K562 (cell line): Measurements from ENCODE around the gene ZKSCAN3. TPM values are rescaled to one million over a fixed set of nuclear protein-coding genes. Genes with fewer than 3 reads are reported as not detected.

Experiments used
- BCL6 ChIP-seq: fragments of 250-450 bp; sonication (Bioruptor Pico); IDR thresholded peaks from 2 replicates; pipeline ENCODE4 v1.4.0; 2020
- ETV1 ChIP-seq: fragments of 450-650 bp; conservative IDR thresholded peaks from 2 replicates; pipeline ENCODE4 v1.6.1; 2016; ENCODE audit warnings: missing genetic modification characterization, control low read depth, low read depth, missing compliant biosample characterization
- EZH2 ChIP-seq: IDR thresholded peaks from 2 replicates; pipeline ENCODE4 v1.6.1; 2012; ENCODE audit warnings: low read depth, mild to moderate bottlenecking, inconsistent platforms, low read length, borderline replicate concordance
- FOXA3 ChIP-seq, 2 experiments: fragments of 450-650 bp in 1 of 2; sonication (generic) in 1 of 2; formaldehyde crosslinking; IDR thresholded peaks in 1 of 2; conservative IDR thresholded peaks in 1 of 2; 2 replicates each; pipeline versions ENCODE4 v1.4.0 to v1.8.0; 2020 to 2022; ENCODE audit warnings: mild to moderate bottlenecking in 2 of 2, missing genetic modification reagents in 1 of 2
- FOXJ2 ChIP-seq: fragments of 200-800 bp; sonication (Bioruptor generic); IDR thresholded peaks from 2 replicates; pipeline ENCODE4 v1.6.1; 2016; ENCODE audit warnings: missing genetic modification characterization, missing compliant biosample characterization
- FOXM1 ChIP-seq, 2 experiments: fragments of 450-650 bp in 1 of 2; sonication (generic) in 1 of 2; formaldehyde crosslinking in 1 of 2; IDR thresholded peaks; 2 replicates each; pipeline versions ENCODE4 v1.6.1 to v1.9.0; 2017 to 2022; ENCODE audit warnings: low read depth in 2 of 2, mild to moderate bottlenecking in 2 of 2, missing genetic modification reagents in 1 of 2, moderate library complexity in 1 of 2
- GABPB1 ChIP-seq: sonication (generic); formaldehyde crosslinking; IDR thresholded peaks from 2 replicates; pipeline ENCODE4 v1.8.0; 2022; ENCODE audit warnings: mild to moderate bottlenecking, missing genetic modification reagents
- GATAD2B ChIP-seq: fragments of 450-650 bp; IDR thresholded peaks from 2 replicates; pipeline ENCODE4 v1.6.1; 2017; ENCODE audit warnings: mild to moderate bottlenecking, borderline replicate concordance
- KLF16 ChIP-seq: IDR thresholded peaks from 2 replicates; pipeline ENCODE4 v1.6.1; 2016; ENCODE audit warnings: antibody characterized with exemption
- LEF1 ChIP-seq: fragments of 450-650 bp; IDR thresholded peaks from 2 replicates; pipeline ENCODE4 v1.6.1; 2016; ENCODE audit warnings: mild to moderate bottlenecking
- MCM3 ChIP-seq: fragments of 450-650 bp; IDR thresholded peaks from 2 replicates; pipeline ENCODE4 v1.6.1; 2016
- MTF1 ChIP-seq: fragments of 250-450 bp; sonication (Bioruptor Pico); IDR thresholded peaks from 2 replicates; pipeline ENCODE4 v1.9.0; 2021; ENCODE audit warnings: moderate library complexity, mild to moderate bottlenecking, inconsistent platforms, borderline replicate concordance
- SP2 ChIP-seq: IDR thresholded peaks from 2 replicates; pipeline ENCODE4 v1.6.1; 2011; ENCODE audit warnings: mild to moderate bottlenecking, low read depth, low read length, moderate library complexity; ENCODE audit not compliant: poor library complexity, severe bottlenecking; ENCODE audit errors: extremely low read depth
- SRF ChIP-seq, 2 experiments: fragments of 250-450, 450-650 bp in 1 of 2; sonication (Bioruptor Pico) in 1 of 2; sonication (generic) in 1 of 2; formaldehyde crosslinking; IDR thresholded peaks; 2 replicates each; pipeline versions ENCODE4 v1.5.0 to v1.5.1; 2020 to 2022; ENCODE audit warnings: mild to moderate bottlenecking in 1 of 2, missing genetic modification reagents in 1 of 2
- SUPT5H ChIP-seq: fragments of 450-650 bp; IDR thresholded peaks from 2 replicates; pipeline ENCODE4 v1.6.1; 2016
- TCF7L2 ChIP-seq: fragments of 150-350 bp; IDR thresholded peaks from 2 replicates; pipeline ENCODE4 v1.6.1; 2016; ENCODE audit warnings: low read depth, mild to moderate bottlenecking, low read length, moderate library complexity
- ZBTB1 ChIP-seq: sonication (generic); formaldehyde crosslinking; IDR thresholded peaks from 2 replicates; pipeline ENCODE4 v1.8.1; 2023; ENCODE audit warnings: missing genetic modification reagents, low read depth, mild to moderate bottlenecking, borderline replicate concordance
- ZC3H8 ChIP-seq: fragments of 450-650 bp; IDR thresholded peaks from 2 replicates; pipeline ENCODE4 v1.6.1; 2017
- ZNF699 ChIP-seq: fragments of 250-450 bp; sonication (Bioruptor Pico); IDR thresholded peaks from 2 replicates; pipeline ENCODE4 v1.8.0; 2021; ENCODE audit warnings: mild to moderate bottlenecking, moderate library complexity; ENCODE audit not compliant: insufficient replicate concordance
- ZNF830 ChIP-seq: fragments of 250-450 bp; sonication (Bioruptor Pico); IDR thresholded peaks from 2 replicates; pipeline ENCODE4 v1.5.0; 2021; ENCODE audit warnings: mild to moderate bottlenecking
- polyA plus RNA-seq, 8 experiments: library from polyadenylated mRNA; depleted of rRNA in 4 of 8; stranded (reverse) in 5 of 8; unstranded in 3 of 8; fragments of >200 nt; fragmentation: Nextera tagmentation in 2 of 8; fragmentation: Illumina TruSeq in 1 of 8; extraction: Ambion mirVana in 2 of 8; extraction: Trizol in 1 of 8; gene quantifications; 2 replicates each; pipeline versions ENCODE4 v1.2.1 to v1.2.3, GENCODE V29; 2011 to 2014; ENCODE audit warnings: inconsistent platforms in 1 of 8, missing spikeins in 1 of 8
- total RNA-seq, 7 experiments: library from RNA; depleted of rRNA in 6 of 7; stranded (reverse); fragments of >200 nt in 6 of 7; fragmentation: Illumina TruSeq in 2 of 7; extraction: Trizol in 2 of 7; gene quantifications; 2 replicates each; pipeline versions ENCODE4 v1.2.1 to v1.2.3, GENCODE V29; 2011 to 2021; ENCODE audit warnings: low replicate concordance in 1 of 7
- TF ChIP-seq, protein P1 (sequence below): fragments of 450-650 bp; formaldehyde crosslinking; IDR thresholded peaks from 2 replicates; pipeline ENCODE4 v1.4.0; 2022; ENCODE audit warnings: missing genetic modification characterization
- TF ChIP-seq, protein P2 (sequence below): fragments of 450-650 bp; IDR thresholded peaks from 2 replicates; pipeline ENCODE4 v1.6.1; 2018; ENCODE audit not compliant: partially characterized antibody

ZKSCAN3 gene
- total and polyA plus RNA-seq, 9 of the 15 experiments (the other 6 are each of a cell fraction or from before 2014, with no cell fraction given), result 3.0 to 12.4 (median 10.2) TPM

DNA sequence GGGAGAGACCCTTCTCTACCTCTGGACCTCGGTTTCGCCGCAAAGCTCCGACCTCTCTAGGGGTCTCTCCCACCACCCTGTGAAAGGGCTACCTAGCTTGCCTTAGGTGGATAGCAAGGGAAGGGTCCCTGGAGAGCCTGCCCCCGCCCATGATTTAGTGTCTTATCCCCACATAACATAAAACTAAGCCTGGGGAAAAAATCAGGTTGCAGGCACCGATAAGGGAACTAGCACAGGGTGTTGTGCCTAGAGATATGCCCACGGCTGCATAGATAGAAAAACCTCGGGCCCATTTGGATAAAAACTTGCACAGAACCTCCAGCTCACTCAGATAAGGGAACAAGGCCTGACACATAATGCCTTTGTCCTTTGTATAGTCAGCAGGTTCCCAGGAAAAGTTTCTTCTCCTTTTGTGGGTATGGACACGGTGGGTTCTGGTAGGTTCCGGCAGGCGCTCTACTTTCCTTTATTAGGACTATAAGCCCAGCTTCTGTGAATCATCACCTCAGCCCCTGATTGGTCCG, 14.6 kb upstream of the ZKSCAN3 start (continued):
- no peak for TF ChIP-seq FOXA3 (CRISPR knock-in tag; conservative IDR thresholded peaks at IDR 0.05 in 1 of 2, IDR thresholded peaks at IDR 0.05 in 1 of 2)
- TF ChIP-seq, protein P1, sequence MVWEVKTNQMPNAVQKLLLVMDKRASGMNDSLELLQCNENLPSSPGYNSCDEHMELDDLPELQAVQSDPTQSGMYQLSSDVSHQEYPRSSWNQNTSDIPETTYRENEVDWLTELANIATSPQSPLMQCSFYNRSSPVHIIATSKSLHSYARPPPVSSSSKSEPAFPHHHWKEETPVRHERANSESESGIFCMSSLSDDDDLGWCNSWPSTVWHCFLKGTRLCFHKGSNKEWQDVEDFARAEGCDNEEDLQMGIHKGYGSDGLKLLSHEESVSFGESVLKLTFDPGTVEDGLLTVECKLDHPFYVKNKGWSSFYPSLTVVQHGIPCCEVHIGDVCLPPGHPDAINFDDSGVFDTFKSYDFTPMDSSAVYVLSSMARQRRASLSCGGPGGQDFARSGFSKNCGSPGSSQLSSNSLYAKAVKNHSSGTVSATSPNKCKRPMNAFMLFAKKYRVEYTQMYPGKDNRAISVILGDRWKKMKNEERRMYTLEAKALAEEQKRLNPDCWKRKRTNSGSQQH (CRISPR knock-in tag), result peak; percentile 80
- TF ChIP-seq SRF (CRISPR knock-in tag; IDR thresholded peaks at IDR 0.05), result peak; percentile 70 to 97; a peak in 3 of 4 replicates
- no peak for TF ChIP-seq MCM3
- peak; percentile 3; the same call in 1 of the 2 replicates for TF ChIP-seq ZNF830 (CRISPR knock-in tag)
- peak; percentile 97 for TF ChIP-seq GATAD2B
- TF ChIP-seq ZNF699 (CRISPR knock-in tag), result no peak
- TF ChIP-seq TCF7L2, result 0 out of 2 replicates have a peak, but pooled peaks have one; percentile 38
- peak; percentile 71; the same call in 1 of the 2 replicates for TF ChIP-seq BCL6 (CRISPR knock-in tag)
- TF ChIP-seq EZH2, result peak; percentile 65; the same call in 1 of the 2 replicates
- no peak for TF ChIP-seq MTF1
- TF ChIP-seq ZC3H8, result no peak
- no peak for TF ChIP-seq GABPB1 (CRISPR knock-in tag)
- no peak for TF ChIP-seq SUPT5H
- TF ChIP-seq SP2, result no peak
- peak; percentile 92 for TF ChIP-seq FOXJ2 (tag)
- TF ChIP-seq FOXM1 (IDR thresholded peaks at IDR 0.05; ENCODE audit: low read depth), result peak; percentile 97
- no peak for TF ChIP-seq FOXM1 (CRISPR knock-in tag; IDR thresholded peaks at IDR 0.05; ENCODE audit: low read depth)
- TF ChIP-seq ETV1 (tag), result peak; percentile 74
- TF ChIP-seq LEF1, result peak; percentile 48
- TF ChIP-seq, protein P2, sequence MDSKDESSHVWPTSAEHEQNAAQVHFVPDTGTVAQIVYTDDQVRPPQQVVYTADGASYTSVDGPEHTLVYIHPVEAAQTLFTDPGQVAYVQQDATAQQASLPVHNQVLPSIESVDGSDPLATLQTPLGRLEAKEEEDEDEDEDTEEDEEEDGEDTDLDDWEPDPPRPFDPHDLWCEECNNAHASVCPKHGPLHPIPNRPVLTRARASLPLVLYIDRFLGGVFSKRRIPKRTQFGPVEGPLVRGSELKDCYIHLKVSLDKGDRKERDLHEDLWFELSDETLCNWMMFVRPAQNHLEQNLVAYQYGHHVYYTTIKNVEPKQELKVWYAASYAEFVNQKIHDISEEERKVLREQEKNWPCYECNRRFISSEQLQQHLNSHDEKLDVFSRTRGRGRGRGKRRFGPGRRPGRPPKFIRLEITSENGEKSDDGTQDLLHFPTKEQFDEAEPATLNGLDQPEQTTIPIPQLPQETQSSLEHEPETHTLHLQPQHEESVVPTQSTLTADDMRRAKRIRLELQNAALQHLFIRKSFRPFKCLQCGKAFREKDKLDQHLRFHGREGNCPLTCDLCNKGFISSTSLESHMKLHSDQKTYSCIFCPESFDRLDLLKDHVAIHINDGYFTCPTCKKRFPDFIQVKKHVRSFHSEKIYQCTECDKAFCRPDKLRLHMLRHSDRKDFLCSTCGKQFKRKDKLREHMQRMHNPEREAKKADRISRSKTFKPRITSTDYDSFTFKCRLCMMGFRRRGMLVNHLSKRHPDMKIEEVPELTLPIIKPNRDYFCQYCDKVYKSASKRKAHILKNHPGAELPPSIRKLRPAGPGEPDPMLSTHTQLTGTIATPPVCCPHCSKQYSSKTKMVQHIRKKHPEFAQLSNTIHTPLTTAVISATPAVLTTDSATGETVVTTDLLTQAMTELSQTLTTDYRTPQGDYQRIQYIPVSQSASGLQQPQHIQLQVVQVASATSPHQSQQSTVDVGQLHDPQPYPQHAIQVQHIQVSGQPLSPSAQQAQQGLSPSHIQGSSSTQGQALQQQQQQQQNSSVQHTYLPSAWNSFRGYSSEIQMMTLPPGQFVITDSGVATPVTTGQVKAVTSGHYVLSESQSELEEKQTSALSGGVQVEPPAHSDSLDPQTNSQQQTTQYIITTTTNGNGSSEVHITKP, result no peak
- 0 out of 2 replicates have a peak, but pooled peaks have one; percentile 23 for TF ChIP-seq ZBTB1 (CRISPR knock-in tag)
- peak; percentile 99 for TF ChIP-seq KLF16
